AG09319 (cell line): ENCODE data around the gene PFKFB2.

ENCODE experiments used
- DNase-seq: peaks from one replicate; pipeline ENCODE4 v3.0.0-alpha.2; 2010; ENCODE audit warnings: low read depth; ENCODE audit errors: extremely low read depth
- TF ChIP-seq, protein P1 (sequence below): IDR thresholded peaks from 2 replicates; pipeline ENCODE4 v1.5.1; 2011; ENCODE audit warnings: low read depth, mild to moderate bottlenecking, inconsistent platforms, low read length, moderate library complexity

PFKFB2 gene

GRCh38 chr1:207024202-207025145 lies 28.6 kb upstream of the PFKFB2 start:
- TF ChIP-seq, protein P1, sequence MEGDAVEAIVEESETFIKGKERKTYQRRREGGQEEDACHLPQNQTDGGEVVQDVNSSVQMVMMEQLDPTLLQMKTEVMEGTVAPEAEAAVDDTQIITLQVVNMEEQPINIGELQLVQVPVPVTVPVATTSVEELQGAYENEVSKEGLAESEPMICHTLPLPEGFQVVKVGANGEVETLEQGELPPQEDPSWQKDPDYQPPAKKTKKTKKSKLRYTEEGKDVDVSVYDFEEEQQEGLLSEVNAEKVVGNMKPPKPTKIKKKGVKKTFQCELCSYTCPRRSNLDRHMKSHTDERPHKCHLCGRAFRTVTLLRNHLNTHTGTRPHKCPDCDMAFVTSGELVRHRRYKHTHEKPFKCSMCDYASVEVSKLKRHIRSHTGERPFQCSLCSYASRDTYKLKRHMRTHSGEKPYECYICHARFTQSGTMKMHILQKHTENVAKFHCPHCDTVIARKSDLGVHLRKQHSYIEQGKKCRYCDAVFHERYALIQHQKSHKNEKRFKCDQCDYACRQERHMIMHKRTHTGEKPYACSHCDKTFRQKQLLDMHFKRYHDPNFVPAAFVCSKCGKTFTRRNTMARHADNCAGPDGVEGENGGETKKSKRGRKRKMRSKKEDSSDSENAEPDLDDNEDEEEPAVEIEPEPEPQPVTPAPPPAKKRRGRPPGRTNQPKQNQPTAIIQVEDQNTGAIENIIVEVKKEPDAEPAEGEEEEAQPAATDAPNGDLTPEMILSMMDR: no peak
- DNase-seq: no peak

- TF ChIP-seq, protein P1: no peak
- DNase-seq: no peak
These were observed 27.8 kb upstream of the PFKFB2 start for GRCh38 chr1:207025146-207025880.

DNA sequence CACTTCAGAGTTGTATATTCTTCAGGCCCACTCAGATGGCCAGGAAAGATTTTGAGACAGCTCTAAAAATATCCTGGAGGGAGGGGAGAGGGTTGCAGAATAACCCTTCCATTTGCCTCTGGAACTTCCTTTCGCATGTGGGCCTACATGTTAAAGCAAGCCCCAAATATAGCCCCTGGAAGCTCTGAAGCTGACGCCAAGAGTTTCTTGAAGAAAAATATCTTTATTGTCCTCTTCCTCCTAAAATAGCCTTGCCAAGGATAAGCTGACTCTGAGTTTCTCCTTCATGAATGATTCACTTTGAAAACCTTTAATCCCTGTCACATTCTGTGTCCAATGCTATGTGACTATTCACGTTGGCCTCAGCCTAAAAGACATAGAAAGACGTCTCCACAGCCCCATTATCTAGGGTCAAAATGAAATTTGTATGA lies 27.0 kb upstream of the PFKFB2 start:
- TF ChIP-seq, protein P1: no peak
- DNase-seq: no peak

DNA sequence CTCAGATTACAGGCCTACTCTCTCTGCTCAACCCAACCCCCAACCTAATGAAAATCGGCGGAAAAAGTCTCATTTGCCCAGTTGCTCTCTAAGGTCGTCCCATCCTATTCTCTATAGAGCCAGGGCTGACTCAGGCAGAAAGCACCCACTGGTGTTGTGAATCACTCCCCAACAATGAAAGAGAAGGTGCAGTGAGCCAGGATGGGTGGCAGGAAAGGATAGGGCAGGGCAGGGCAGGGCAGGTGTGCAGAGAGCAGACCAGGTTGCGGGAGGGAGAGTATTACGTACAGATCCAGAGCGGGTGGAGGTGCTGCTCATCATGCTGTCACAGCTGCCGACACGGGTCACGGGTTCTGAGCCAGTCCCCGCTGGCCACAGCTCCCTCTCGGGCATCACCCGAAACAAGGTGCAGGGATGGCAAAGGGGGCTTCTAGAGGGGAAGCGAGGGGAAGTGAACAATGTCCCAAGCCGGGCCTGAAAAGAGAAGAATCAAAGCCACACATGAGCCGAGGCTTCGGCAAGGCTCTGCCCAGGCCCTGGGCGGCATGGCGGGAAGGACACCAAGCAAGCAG lies 25.8 kb upstream of the PFKFB2 start:
- TF ChIP-seq, protein P1: no peak
- no peak for DNase-seq

- TF ChIP-seq, protein P1: no peak
These were observed 25.2 kb upstream of the PFKFB2 start for GRCh38 chr1:207027921-207028320.

DNA sequence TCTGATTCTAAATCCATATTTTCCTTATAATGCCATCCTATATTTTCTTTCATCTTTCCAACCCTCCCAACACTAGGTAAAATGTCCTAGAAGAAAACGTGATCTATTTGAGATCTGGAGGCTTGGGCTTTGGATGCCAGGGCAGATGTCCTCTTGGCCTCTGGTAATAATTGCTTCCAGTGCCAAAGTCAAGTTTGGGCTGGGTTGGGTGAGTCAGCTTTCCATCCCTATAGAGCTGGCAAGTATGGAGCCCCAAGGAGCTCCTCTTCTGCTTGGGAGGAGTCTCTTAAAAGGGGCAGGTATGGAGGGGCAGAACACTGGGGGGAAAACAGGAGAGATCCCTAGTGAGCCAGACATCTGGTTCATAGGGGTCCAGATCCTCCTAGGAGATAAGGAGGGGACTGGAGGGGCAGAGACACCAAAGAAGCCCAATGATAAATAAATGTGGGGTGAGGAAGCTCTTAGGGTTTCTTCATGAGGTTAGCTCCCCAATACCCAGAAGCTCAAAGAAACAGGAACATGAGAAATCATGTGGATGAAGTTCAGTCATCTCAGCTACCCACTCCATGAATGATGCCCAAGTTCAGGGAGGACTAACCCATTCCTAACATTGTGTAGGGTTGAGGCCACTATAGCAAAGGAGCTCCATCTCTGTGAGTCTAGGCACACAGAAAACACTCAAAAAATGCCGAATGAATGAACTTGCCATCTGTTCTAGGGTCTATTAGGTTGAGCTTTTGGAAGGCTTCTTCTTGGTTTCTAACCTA lies 24.0 kb upstream of the PFKFB2 start:
- TF ChIP-seq, protein P1: no peak
- DNase-seq: no peak

More at GRCh38 chr1:207027921-207028320, 25.2 kb upstream of the PFKFB2 start:
- no peak for DNase-seq
